HEK293 (cell line): Measurements from ENCODE around the gene LPAR2.
A peak's percentile ranks its signal among the peaks of the same experiment; 100 is the strongest.

ENCODE experiments used
- GLI4 ChIP-seq: fragments of 450-650 bp; formaldehyde crosslinking; IDR thresholded peaks from 2 replicates; pipeline ENCODE4 v1.5.1; 2016; ENCODE audit warnings: missing biosample characterization, missing genetic modification characterization
- HOXA7 ChIP-seq: sonication (generic); formaldehyde crosslinking; IDR thresholded peaks from 2 replicates; pipeline ENCODE4 v1.8.1; 2022; ENCODE audit warnings: missing genetic modification reagents, borderline replicate concordance
- KLF16 ChIP-seq: fragments of 450-650 bp; formaldehyde crosslinking; IDR thresholded peaks from 2 replicates; pipeline ENCODE4 v1.5.1; 2017; ENCODE audit warnings: missing biosample characterization, missing genetic modification characterization
- PRDM4 ChIP-seq: fragments of 450-650 bp; formaldehyde crosslinking; IDR thresholded peaks from 2 replicates; pipeline ENCODE4 v1.5.1; 2017; ENCODE audit warnings: missing biosample characterization, missing genetic modification characterization
- SCRT1 ChIP-seq: fragments of 450-650 bp; formaldehyde crosslinking; IDR thresholded peaks from 2 replicates; pipeline ENCODE4 v1.5.1; 2016; ENCODE audit warnings: missing biosample characterization, missing genetic modification characterization, borderline replicate concordance
- YY2 ChIP-seq: fragments of 450-650 bp; formaldehyde crosslinking; IDR thresholded peaks from 2 replicates; pipeline ENCODE4 v1.5.1; 2016; ENCODE audit warnings: missing biosample characterization, missing genetic modification characterization
- ZBTB17 ChIP-seq: fragments of 450-650 bp; formaldehyde crosslinking; IDR thresholded peaks from 2 replicates; pipeline ENCODE4 v1.5.1; 2016; ENCODE audit warnings: missing biosample characterization, missing genetic modification characterization
- ZBTB20 ChIP-seq: fragments of 450-650 bp; formaldehyde crosslinking; IDR thresholded peaks from 2 replicates; pipeline ENCODE4 v1.5.1; 2016; ENCODE audit warnings: missing biosample characterization, missing genetic modification characterization
- ZBTB26 ChIP-seq: fragments of 450-650 bp; formaldehyde crosslinking; optimal IDR thresholded peaks from 2 replicates; pipeline ENCODE3; 2016; ENCODE audit warnings: missing biosample characterization, mild to moderate bottlenecking, missing genetic modification characterization
- ZBTB8A ChIP-seq: fragments of 450-650 bp; formaldehyde crosslinking; IDR thresholded peaks from 2 replicates; pipeline ENCODE4 v1.5.1; 2016; ENCODE audit warnings: missing biosample characterization, missing genetic modification characterization
- ZNF148 ChIP-seq: fragments of 450-650 bp; formaldehyde crosslinking; IDR thresholded peaks from 2 replicates; pipeline ENCODE4 v1.5.0; 2017; ENCODE audit warnings: missing biosample characterization, missing genetic modification characterization, borderline replicate concordance
- ZNF174 ChIP-seq: fragments of 450-650 bp; formaldehyde crosslinking; IDR thresholded peaks from 2 replicates; pipeline ENCODE4 v1.5.0; 2017; ENCODE audit warnings: missing biosample characterization, mild to moderate bottlenecking, missing genetic modification characterization
- ZNF248 ChIP-seq: fragments of 450-650 bp; formaldehyde crosslinking; IDR thresholded peaks from 2 replicates; pipeline ENCODE4 v1.5.1; 2017; ENCODE audit warnings: missing biosample characterization, missing genetic modification characterization
- ZNF280D ChIP-seq: fragments of 450-650 bp; formaldehyde crosslinking; IDR thresholded peaks from 2 replicates; pipeline ENCODE4 v1.5.1; 2016; ENCODE audit warnings: missing biosample characterization, missing genetic modification characterization
- ZNF37A ChIP-seq: fragments of 450-650 bp; IDR thresholded peaks from 2 replicates; pipeline ENCODE4 v1.5.1; 2018; ENCODE audit warnings: missing biosample characterization, missing genetic modification characterization
- ZNF510 ChIP-seq: fragments of 450-650 bp; formaldehyde crosslinking; IDR thresholded peaks from 2 replicates; pipeline ENCODE4 v1.5.1; 2018; ENCODE audit warnings: mild to moderate bottlenecking, missing genetic modification characterization, missing biosample characterization; ENCODE audit not compliant: insufficient replicate concordance
- ZNF518A ChIP-seq: fragments of 450-650 bp; formaldehyde crosslinking; conservative IDR thresholded peaks from 2 replicates; pipeline ENCODE4 v1.5.1; 2016; ENCODE audit warnings: low read depth, missing biosample characterization, missing genetic modification characterization
- ZNF521 ChIP-seq: fragments of 450-650 bp; formaldehyde crosslinking; IDR thresholded peaks from 2 replicates; pipeline ENCODE4 v1.5.1; 2017; ENCODE audit warnings: missing biosample characterization, mild to moderate bottlenecking, missing genetic modification characterization
- ZNF530 ChIP-seq: fragments of 450-650 bp; formaldehyde crosslinking; IDR thresholded peaks from 2 replicates; pipeline ENCODE4 v1.5.1; 2016; ENCODE audit warnings: low read depth, missing biosample characterization, missing genetic modification characterization
- ZNF549 ChIP-seq: fragments of 450-650 bp; IDR thresholded peaks from 2 replicates; pipeline ENCODE4 v1.5.1; 2018; ENCODE audit warnings: missing biosample characterization, missing genetic modification characterization, mild to moderate bottlenecking, inconsistent platforms, moderate library complexity
- ZNF585B ChIP-seq: fragments of 450-650 bp; formaldehyde crosslinking; IDR thresholded peaks from 2 replicates; pipeline ENCODE4 v1.5.1; 2016; ENCODE audit warnings: missing biosample characterization, missing genetic modification characterization
- ZNF654 ChIP-seq: fragments of 450-650 bp; formaldehyde crosslinking; IDR thresholded peaks from 2 replicates; pipeline ENCODE4 v1.5.1; 2016; ENCODE audit warnings: low read depth, missing biosample characterization, missing genetic modification characterization
- ZNF670 ChIP-seq: fragments of 450-650 bp; formaldehyde crosslinking; IDR thresholded peaks from 2 replicates; pipeline ENCODE4 v1.5.1; 2016; ENCODE audit warnings: missing biosample characterization, missing genetic modification characterization, low read depth
- ZNF785 ChIP-seq: fragments of 450-650 bp; formaldehyde crosslinking; IDR thresholded peaks from 2 replicates; pipeline ENCODE4 v1.5.1; 2016; ENCODE audit warnings: missing biosample characterization, missing genetic modification characterization
- ZXDB ChIP-seq: fragments of 450-650 bp; formaldehyde crosslinking; IDR thresholded peaks from 2 replicates; pipeline ENCODE4 v1.5.1; 2016; ENCODE audit warnings: missing biosample characterization, missing genetic modification characterization

Gene LPAR2

GRCh38 chr19:19618219-19619051 is 9.6 kb downstream of the LPAR2 start, which contains the start of gene PBX4 (continued):
- TF ChIP-seq ZNF280D (tag by site-specific recombination), result no peak
- no peak for TF ChIP-seq ZNF248 (tag by site-specific recombination)
- no peak for TF ChIP-seq GLI4 (tag by site-specific recombination)
- no peak for TF ChIP-seq ZNF654 (tag by site-specific recombination)
- no peak for TF ChIP-seq ZNF518A (tag by site-specific recombination)
- TF ChIP-seq ZNF510 (tag by site-specific recombination), result no peak
- TF ChIP-seq ZXDB (tag by site-specific recombination), result no peak
- no peak for TF ChIP-seq PRDM4 (tag by site-specific recombination)
- no peak for TF ChIP-seq ZNF148
- no peak for TF ChIP-seq ZNF670 (tag by site-specific recombination)
- no peak for TF ChIP-seq ZBTB17 (tag by site-specific recombination)
- TF ChIP-seq ZNF585B (tag by site-specific recombination), result no peak
- TF ChIP-seq ZNF549 (tag by site-specific recombination), result no peak
- TF ChIP-seq KLF16, result no peak
- peak; percentile 67 for TF ChIP-seq ZBTB26 (tag by site-specific recombination)
- TF ChIP-seq ZBTB20 (tag by site-specific recombination), result 0 out of 2 replicates have a peak, but pooled peaks have one; percentile 7
- no peak for TF ChIP-seq ZNF530 (tag by site-specific recombination)
- TF ChIP-seq ZNF785, result no peak
- TF ChIP-seq SCRT1 (tag by site-specific recombination), result no peak
- no peak for TF ChIP-seq ZNF174
- peak; percentile 63 for TF ChIP-seq ZBTB8A (tag by site-specific recombination)
- TF ChIP-seq ZNF37A (tag by site-specific recombination), result no peak
- no peak for TF ChIP-seq ZNF521 (tag by site-specific recombination)
- TF ChIP-seq HOXA7 (CRISPR knock-in tag), result no peak
- no peak for TF ChIP-seq YY2
